Mesendoderm (in vitro differentiated cells): Measurements from ENCODE around the gene EIF4G2.

Experiments used
- DNase-seq: peaks from one replicate; pipeline ENCODE4 v3.0.0; 2013
- H2AK5ac ChIP-seq: 2 replicates; pipeline ENCODE4 v1.6.1; 2013; ENCODE audit warnings: low read length, inconsistent platforms
- H2BK120ac ChIP-seq: 2 replicates; pipeline ENCODE4 v1.6.1; 2013; ENCODE audit warnings: low read depth, mild to moderate bottlenecking, low read length, moderate library complexity, mixed read lengths
- H2BK15ac ChIP-seq: replicated peaks from 2 replicates; pipeline ENCODE4 v1.6.1; 2013; ENCODE audit warnings: low read depth, mild to moderate bottlenecking, moderate library complexity
- H2BK5ac ChIP-seq: 2 replicates; pipeline ENCODE4 v1.6.1; 2013; ENCODE audit warnings: low read length, inconsistent platforms
- H3K18ac ChIP-seq: 2 replicates; pipeline ENCODE4 v1.6.1; 2013; ENCODE audit warnings: mild to moderate bottlenecking, low read length, mixed read lengths
- H3K23ac ChIP-seq: one replicate; pipeline ENCODE4 v1.6.1; 2013; ENCODE audit warnings: low read length
- H3K27ac ChIP-seq: 2 replicates; pipeline ENCODE4 v1.5.1; 2013; ENCODE audit warnings: low read depth, mild to moderate bottlenecking, inconsistent platforms, low read length, moderate library complexity
- H3K27me3 ChIP-seq: 2 replicates; pipeline ENCODE4 v1.6.1; 2013; ENCODE audit warnings: low read length, control low read depth, mild to moderate bottlenecking, inconsistent platforms; ENCODE audit not compliant: insufficient read depth, poor library complexity
- H3K36me3 ChIP-seq: 2 replicates; pipeline ENCODE4 v1.6.1; 2013; ENCODE audit warnings: low read length, inconsistent platforms; ENCODE audit not compliant: control insufficient read depth, insufficient read depth
- H3K4ac ChIP-seq: one replicate; pipeline ENCODE4 v1.6.1; 2013; ENCODE audit warnings: low read depth, mild to moderate bottlenecking, low read length, moderate library complexity
- H3K4me1 ChIP-seq: 2 replicates; pipeline ENCODE4 v1.6.1; 2013; ENCODE audit warnings: low read depth, low read length, inconsistent platforms; ENCODE audit not compliant: control insufficient read depth
- H3K4me2 ChIP-seq: 2 replicates; pipeline ENCODE4 v1.6.1; 2013; ENCODE audit warnings: low read length
- H3K4me3 ChIP-seq: 2 replicates; pipeline ENCODE4 v1.5.1; 2013; ENCODE audit warnings: mild to moderate bottlenecking, low read length
- H3K56ac ChIP-seq: one replicate; pipeline ENCODE4 v1.6.1; 2013; ENCODE audit warnings: low read length
- H3K79me1 ChIP-seq: 2 replicates; pipeline ENCODE4 v1.6.1; 2013; ENCODE audit warnings: low read length, inconsistent platforms
- H3K79me2 ChIP-seq: 2 replicates; pipeline ENCODE4 v1.6.1; 2013; ENCODE audit warnings: mild to moderate bottlenecking, low read length; ENCODE audit not compliant: control insufficient read depth, insufficient read depth
- H3K9ac ChIP-seq: 2 replicates; pipeline ENCODE4 v1.6.1; 2013; ENCODE audit warnings: low read length, inconsistent platforms
- H4K5ac ChIP-seq: one replicate; pipeline ENCODE4 v1.6.1; 2013; ENCODE audit warnings: low read length
- H4K8ac ChIP-seq: one replicate; pipeline ENCODE4 v1.6.1; 2013; ENCODE audit warnings: low read depth, mild to moderate bottlenecking, control low read depth, low read length, moderate library complexity
- WGBS: extraction: QIAGEN DNeasy Blood & Tissue Kit; methylation state at CpG from one replicate; pipeline ENCODE4 v1.1.7; 2013; ENCODE audit warnings: low lambda C conversion rate, missing lambda C conversion rate; ENCODE audit not compliant: insufficient coverage; ENCODE audit errors: extremely low coverage; 5-methylcytosine and 5-hydroxymethylcytosine counted together

The EIF4G2 gene

DNA sequence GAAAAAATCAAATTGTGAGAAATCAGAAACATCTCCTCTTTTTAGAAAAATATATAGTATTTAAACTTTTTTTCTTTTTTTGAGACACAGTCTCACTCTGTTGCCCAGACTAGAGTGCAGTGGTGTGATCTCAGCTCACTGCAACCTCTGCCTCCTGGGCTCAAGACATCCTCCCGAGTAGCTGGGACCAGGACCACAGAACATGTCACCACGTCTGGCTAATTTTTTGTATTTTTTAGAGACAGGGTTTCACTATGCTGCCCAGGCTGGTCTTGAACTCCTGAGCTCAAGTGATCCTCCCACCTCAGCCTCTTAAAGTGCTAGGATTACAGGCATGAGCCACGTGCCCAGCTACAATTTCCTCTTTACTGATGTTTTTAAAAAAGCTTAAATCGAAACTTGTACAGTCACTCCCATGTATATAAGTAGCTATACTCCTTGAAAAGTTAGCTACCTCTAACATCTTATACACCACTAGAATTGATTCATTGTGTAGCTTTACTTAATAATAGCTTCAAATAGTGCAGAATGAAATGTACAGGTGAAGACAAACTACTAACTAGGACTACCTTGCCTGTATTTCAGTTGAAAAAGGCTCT is 10.3 kb downstream of the EIF4G2 start:
- Histone ChIP-seq H2AK5ac (no peak overlapping the region), H3K18ac (no peak overlapping the region), H3K4me2 (no peak overlapping the region), H4K5ac (no peak overlapping the region), H2BK5ac (no peak overlapping the region), H3K27ac (no peak overlapping the region), H2BK15ac (no peak overlapping the region), H3K23ac (no peak overlapping the region), H3K4me3 (no peak overlapping the region), H3K4ac (no peak overlapping the region), H2BK120ac (no peak overlapping the region), H3K56ac (no peak overlapping the region), H4K8ac (no peak overlapping the region), H3K27me3 (no peaks in the 10 kb centered on the region), H3K79me2 (no peaks in the 10 kb centered on the region), H3K79me1 (peaks cover 2% of the 10 kb centered on the region), H3K36me3 (peaks cover 27% of the 10 kb centered on the region), H3K4me1 (no peaks in the 10 kb centered on the region), H3K9ac (no peak overlapping the region)
- no CpG with 5 or more reads among the region's 4 CpGs for WGBS
- DNase-seq = no peak

- Histone ChIP-seq H3K4me1 (no peaks in the 10 kb centered on the region), H3K36me3 (peaks cover 22% of the 10 kb centered on the region), H3K79me1 (no peaks in the 10 kb centered on the region), H3K4ac (no peak overlapping the region), H3K56ac (no peak overlapping the region), H3K23ac (no peak overlapping the region), H2BK120ac (no peak overlapping the region), H2BK5ac (no peak overlapping the region), H3K27me3 (no peaks in the 10 kb centered on the region), H4K8ac (no peak overlapping the region), H3K9ac (no peak overlapping the region), H3K79me2 (no peaks in the 10 kb centered on the region), H3K18ac (no peak overlapping the region), H2AK5ac (no peak overlapping the region), H3K4me2 (no peak overlapping the region), H3K4me3 (no peak overlapping the region), H3K27ac (no peak overlapping the region), H2BK15ac (no peak overlapping the region), H4K5ac (no peak overlapping the region)
- DNase-seq = no peak
- no CpG with 5 or more reads among the region's 3 CpGs for WGBS
Measured at GRCh38 chr11:10797531-10797930, 11.2 kb downstream of the EIF4G2 start.

- Histone ChIP-seq H2AK5ac (no peak overlapping the region), H3K9ac (no peak overlapping the region), H2BK120ac (no peak overlapping the region), H3K4me1 (no peaks in the 10 kb centered on the region), H3K4me2 (no peak overlapping the region), H3K23ac (no peak overlapping the region), H4K8ac (no peak overlapping the region), H3K4ac (no peak overlapping the region), H3K4me3 (no peak overlapping the region), H3K27ac (no peak overlapping the region), H3K18ac (no peak overlapping the region), H3K79me2 (no peaks in the 10 kb centered on the region), H3K27me3 (no peaks in the 10 kb centered on the region), H4K5ac (no peak overlapping the region), H2BK5ac (no peak overlapping the region), H3K56ac (no peak overlapping the region), H2BK15ac (no peak overlapping the region), H3K36me3 (peaks cover 20% of the 10 kb centered on the region), H3K79me1 (no peaks in the 10 kb centered on the region)
- DNase-seq = no peak
- no CpG with 5 or more reads among the region's 2 CpGs for WGBS
Measured at GRCh38 chr11:10797001-10797400, 11.7 kb downstream of the EIF4G2 start.

- no peak overlapping the region for H2BK5ac ChIP-seq
- no peak overlapping the region for H2AK5ac ChIP-seq
- H3K4me3 ChIP-seq = no peak overlapping the region
- no peaks in the 10 kb centered on the region for H3K79me2 ChIP-seq
- H4K5ac ChIP-seq = no peak overlapping the region
- no peak overlapping the region for H2BK120ac ChIP-seq
- no peaks in the 10 kb centered on the region for H3K27me3 ChIP-seq
- no peak overlapping the region for H2BK15ac ChIP-seq
- H3K9ac ChIP-seq = no peak overlapping the region
- H3K56ac ChIP-seq = no peak overlapping the region
- no peak overlapping the region for H3K23ac ChIP-seq
- DNase-seq = no peak
- H3K79me1 ChIP-seq = no peaks in the 10 kb centered on the region
- no peak overlapping the region for H4K8ac ChIP-seq
- no peaks in the 10 kb centered on the region for H3K4me1 ChIP-seq
- H3K4ac ChIP-seq = no peak overlapping the region
- no CpG with 5 or more reads among the region's 2 CpGs for WGBS
- H3K4me2 ChIP-seq = no peak overlapping the region
- no peak overlapping the region for H3K18ac ChIP-seq
- H3K27ac ChIP-seq = no peak overlapping the region
- H3K36me3 ChIP-seq = peaks cover 15% of the 10 kb centered on the region
Measured at GRCh38 chr11:10796191-10796590, 12.5 kb downstream of the EIF4G2 start.

DNA sequence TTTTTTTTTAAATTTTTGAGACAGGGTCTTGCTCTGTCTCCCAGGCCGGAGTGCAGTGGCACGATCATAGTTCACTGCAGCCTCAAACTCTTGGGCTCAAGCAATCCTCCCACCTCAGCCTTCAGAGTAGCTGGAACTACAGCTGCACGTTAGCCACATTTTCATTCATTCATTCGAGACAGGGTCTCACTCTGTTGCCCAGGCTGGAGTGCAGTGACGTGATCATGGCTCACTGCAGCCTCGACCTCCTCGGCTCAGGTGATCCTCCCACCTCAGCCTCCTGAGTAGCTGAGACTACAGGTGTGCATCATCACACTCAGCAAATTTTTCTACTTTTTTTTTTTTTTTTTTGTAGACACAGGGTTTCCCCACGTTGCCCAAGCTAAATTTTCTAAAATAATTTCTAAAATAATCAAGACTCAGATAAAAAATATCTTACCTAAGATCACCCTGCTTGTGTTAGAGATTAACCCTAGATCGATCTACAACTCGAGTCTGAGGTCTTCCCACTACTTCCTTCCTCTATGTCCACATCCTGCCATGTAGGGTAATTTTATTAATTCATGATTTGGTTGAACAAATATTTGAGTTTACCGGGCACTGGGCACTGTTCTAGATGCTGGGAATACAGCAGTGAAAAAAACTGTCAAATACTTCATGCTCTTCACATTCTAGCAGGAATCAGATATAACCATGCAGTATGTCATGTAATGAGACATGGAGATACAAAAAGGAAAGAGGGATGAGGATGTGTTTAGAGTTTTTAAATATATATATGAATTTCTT is 15.1 kb downstream of the EIF4G2 start:
- no peaks in the 10 kb centered on the region for H3K79me1 ChIP-seq
- no peak overlapping the region for H2AK5ac ChIP-seq
- H3K4me2 ChIP-seq = no peak overlapping the region
- H2BK120ac ChIP-seq = no peak overlapping the region
- H2BK15ac ChIP-seq = no peak overlapping the region
- no peak overlapping the region for H4K5ac ChIP-seq
- no peak overlapping the region for H2BK5ac ChIP-seq
- H3K56ac ChIP-seq = no peak overlapping the region
- no peak overlapping the region for H3K4ac ChIP-seq
- no peak for DNase-seq
- no peak overlapping the region for H3K4me3 ChIP-seq
- no peak overlapping the region for H3K23ac ChIP-seq
- no peaks in the 10 kb centered on the region for H3K4me1 ChIP-seq
- no peak overlapping the region for H4K8ac ChIP-seq
- no peak overlapping the region for H3K18ac ChIP-seq
- H3K27me3 ChIP-seq = no peaks in the 10 kb centered on the region
- WGBS = no CpG with 5 or more reads among the region's 11 CpGs
- H3K9ac ChIP-seq = no peak overlapping the region
- H3K36me3 ChIP-seq = peaks cover 5% of the 10 kb centered on the region
- H3K27ac ChIP-seq = no peak overlapping the region
- no peaks in the 10 kb centered on the region for H3K79me2 ChIP-seq
